Renal cortex interstitium (tissue), 11 donors: ENCODE results near the gene TCP11. TPM values are rescaled to one million over a fixed set of nuclear protein-coding genes. Genes with fewer than 3 reads are reported as not detected.
A peak's percentile ranks its signal among the peaks of the same experiment; 100 is the strongest.
"Not testable (repeated sequence)": the region's sequence is repeated elsewhere in the genome, so short reads cannot be mapped to it uniquely, and the experiment has no call there.

Experiments used
- DNase-seq, 11 donors: peaks; one replicate each; pipeline ENCODE4 v3.0.0-alpha.2; 2013; ENCODE audit warnings: low read depth in 9 of 11, low spot score in 4 of 11; ENCODE audit errors: extremely low read depth in 1 of 11
- polyA plus RNA-seq, 3 donors: library from polyadenylated mRNA; unstranded; fragments of 120-200 nt; gene quantifications; one replicate each; pipeline ENCODE4 v1.2.1, GENCODE V29; 2013; ENCODE audit not compliant: insufficient read length in 3 of 3

The TCP11 gene
- polyA plus RNA-seq, 3 donors, result 1.8 to 3.2 (median 2.8) TPM

- DNase-seq, result no peak
Measured at GRCh38 chr6:35152067-35152707, 11.0 kb upstream of the TCP11 start.

GRCh38 chr6:35151466-35151865 is 10.3 kb upstream of the TCP11 start:
- DNase-seq, result no peak

DNA sequence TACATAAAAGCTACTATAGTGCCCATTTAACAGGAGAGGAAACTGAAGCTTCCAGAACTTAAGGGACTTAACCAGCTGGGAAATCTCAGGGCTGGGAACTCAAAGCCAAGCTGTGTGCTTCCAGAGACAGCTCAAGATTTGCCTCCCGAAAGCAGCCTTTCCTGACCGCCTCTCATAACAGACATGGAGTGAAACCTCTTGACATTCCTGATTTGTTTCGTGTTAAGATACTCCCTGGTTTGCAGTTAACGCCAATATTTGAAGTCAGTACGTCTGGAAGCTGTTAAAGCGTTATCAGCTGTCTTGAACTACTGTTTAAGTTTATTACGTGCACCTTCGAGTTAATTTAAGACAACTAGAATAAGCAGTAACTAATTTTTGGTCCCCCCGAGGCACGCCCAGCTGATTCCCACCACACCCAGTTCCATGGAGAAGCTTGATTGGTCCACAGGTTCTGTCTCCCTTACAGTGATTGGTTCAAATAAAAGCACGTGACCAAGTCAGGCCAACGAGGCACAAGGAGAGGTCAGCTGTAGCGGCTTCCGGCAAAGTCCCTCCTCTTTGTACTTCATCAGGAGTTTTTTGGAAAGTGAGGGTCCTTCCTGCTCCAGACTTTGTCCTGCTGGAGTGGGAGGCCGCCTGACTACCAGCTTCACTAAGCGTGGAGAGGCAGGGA is 8.9 kb upstream of the TCP11 start:
- no peak for DNase-seq

GRCh38 chr6:35148167-35148741 is 7.1 kb upstream of the TCP11 start:
- peak in 2 of 11 donors; percentile 67 to 86 for DNase-seq

- no peak for DNase-seq
Measured at GRCh38 chr6:35147486-35147885, 6.3 kb upstream of the TCP11 start.

DNA sequence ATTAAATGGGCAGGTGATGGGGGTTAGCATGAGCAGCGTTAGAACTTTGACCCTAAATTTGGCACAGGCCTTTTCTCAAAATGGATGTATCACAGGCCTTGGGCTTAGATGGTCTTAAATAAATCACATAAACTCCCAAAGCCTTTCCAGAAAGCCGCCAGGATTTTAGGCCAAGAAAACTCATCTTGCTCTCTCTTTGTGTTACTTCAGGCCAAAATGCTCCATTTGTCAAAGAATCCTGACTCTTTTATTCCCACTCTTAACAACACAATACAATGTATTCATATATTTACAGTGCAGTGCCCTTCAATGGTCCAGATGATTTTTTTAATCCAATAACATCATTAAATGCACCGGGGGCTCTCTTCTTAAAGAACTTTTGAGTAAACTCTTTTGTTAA is 5.9 kb upstream of the TCP11 start:
- DNase-seq, result no peak

DNA sequence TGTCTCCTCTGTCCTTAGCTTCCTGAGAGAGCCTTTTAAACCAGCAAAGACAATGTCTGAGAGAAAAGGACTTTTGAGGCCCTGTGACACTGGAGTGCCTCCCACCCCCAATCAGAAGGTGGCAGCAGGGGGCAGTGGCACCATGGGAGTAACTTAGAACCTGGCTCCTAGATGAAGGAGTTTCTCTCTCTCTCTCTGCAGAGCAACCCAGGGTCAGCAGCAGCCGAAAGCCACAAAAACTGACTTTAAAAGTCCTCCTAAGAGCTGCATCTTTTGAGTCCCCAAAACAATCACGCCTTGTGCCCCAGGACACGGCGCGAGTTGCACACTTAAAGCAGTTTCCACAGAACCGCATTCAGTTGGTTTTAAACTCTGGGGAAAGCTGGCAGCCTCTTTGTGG is 5.3 kb upstream of the TCP11 start:
- DNase-seq, result peak in 2 of 11 donors; percentile 57 to 58

GRCh38 chr6:35145757-35146156 is 4.6 kb upstream of the TCP11 start:
- no peak for DNase-seq

DNA sequence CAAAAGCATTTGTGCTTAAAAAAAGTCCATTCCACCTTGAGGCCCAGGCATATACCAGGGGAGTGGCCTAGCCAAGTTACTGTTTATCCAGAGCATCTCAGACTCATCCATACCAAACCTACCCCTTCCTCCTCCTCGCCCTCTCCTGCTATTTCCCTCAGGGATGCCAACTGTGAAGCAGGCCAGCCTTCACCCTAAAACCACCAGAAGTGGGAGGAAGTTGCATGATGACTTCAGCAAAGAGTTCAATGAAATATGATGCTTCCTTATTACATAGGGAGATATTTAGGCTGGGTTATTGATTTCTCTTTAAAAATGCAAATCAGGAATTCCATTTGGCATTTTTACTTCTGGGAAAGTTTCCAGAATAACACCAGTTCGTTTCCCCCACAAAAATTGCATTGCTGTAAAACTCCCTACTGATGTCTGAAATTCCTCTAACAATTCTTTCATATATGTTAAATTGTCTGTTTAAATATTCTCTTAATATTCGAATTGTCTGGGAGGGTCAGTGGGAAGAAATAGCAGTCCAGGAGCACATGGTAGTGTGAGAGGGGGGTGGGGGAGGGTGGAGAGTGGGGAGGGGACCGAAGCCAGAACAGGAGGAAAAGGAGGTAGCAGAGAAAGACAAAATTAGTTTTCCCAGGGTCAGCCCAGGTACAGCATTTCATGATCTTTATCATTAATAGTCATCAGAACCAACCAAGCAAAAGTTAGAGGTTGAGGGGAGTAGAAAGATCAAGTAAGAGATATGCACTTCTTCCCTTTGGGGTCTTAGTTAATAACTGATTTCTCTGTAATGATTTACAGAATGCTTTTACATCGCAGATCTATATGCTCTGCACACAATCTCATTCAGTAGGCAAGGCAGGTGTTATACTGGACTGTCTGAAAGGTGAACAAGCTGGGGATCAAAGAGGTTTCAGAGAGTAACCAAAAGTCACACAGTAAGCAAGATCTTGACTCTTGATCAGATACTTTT is 1.7 kb upstream of the TCP11 start:
- no peak for DNase-seq

DNA sequence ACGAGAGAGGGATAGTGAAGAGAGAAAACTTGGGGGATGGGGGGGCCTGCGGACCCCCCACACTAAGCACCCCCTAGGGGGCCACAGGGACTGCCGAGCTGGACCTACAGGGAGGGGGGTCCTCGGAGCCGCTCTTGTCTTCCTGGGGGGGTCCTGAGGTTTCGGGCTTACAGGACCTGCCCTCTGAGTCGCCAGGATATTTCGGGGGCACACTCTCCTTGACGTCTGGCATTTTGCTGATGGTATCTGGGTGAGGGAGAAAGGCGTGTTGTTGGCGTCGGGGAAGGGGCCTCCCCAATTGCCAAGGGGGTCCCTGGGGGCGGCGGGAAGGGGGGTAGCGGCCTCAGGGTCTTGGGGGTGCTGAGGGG is 516 bp downstream of the TCP11 start:
- no peak for DNase-seq

DNA sequence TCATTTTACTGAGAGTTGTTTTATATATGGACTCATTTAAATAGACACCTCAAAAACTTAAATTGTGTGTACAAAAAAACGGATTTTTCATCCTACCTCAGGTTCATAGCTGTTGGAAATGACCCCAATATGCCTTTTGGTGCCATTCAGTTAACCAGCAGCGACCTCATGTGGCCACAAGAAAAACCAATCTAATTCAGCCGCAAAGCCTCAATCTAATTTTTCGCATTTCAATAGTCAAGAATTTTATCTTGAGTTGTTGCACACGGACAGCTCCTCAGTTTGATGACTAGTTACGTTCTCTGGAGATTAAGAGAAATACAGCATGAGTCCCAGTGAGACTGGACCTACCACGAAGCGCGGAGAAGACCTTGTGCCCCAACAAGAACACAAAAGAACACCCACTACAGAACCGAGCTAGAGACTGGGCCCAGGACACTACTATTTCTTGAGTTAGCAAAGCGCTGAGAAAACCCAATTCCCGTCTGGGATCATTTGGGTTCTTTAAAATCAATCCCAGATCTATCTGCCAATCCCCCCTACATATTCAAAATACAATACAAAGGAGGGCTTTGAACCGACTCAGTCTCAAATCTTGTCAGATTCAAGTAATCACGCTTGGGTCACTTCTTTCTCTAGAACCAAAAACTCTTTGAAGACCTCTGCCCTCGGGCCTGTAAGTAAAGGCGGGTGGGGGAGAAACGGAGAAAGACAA is 1.1 kb downstream of the TCP11 start:
- peak in 4 of 11 donors; percentile 55 to 85 (median 75) for DNase-seq

- no peak for DNase-seq
Measured at GRCh38 chr6:35139470-35139869, 1.7 kb downstream of the TCP11 start.

- not testable (repeated sequence) for DNase-seq
Measured at GRCh38 chr6:35138191-35138590, 2.9 kb downstream of the TCP11 start.

- no peak for DNase-seq
Measured at GRCh38 chr6:35136185-35136584, 5.0 kb downstream of the TCP11 start.

GRCh38 chr6:35128496-35128895 is 12.6 kb downstream of the TCP11 start:
- DNase-seq, result no peak

DNA sequence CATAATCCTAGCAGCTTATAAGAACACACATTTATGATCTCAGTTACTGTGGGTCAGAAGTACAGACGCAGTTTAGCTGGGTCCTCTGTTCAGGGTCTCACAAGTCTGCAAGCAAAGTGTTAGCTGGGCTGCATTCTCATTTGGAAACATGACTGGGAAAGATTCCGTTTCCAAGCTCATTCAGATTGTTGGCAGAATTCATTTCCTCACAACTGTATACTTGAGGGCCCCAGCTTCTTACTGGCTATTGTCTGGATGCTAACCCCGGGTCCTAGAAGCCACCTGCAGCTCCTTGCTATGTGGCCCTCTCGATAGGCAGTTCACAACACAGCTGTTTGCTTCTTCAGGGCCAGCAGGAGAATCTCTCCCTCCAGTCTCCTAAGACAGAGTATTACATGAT is 13.1 kb downstream of the TCP11 start:
- no peak for DNase-seq

GRCh38 chr6:35124356-35124755 is 16.8 kb downstream of the TCP11 start:
- no peak for DNase-seq

GRCh38 chr6:35120746-35121145 is 20.4 kb downstream of the TCP11 start:
- DNase-seq, result no peak

DNA sequence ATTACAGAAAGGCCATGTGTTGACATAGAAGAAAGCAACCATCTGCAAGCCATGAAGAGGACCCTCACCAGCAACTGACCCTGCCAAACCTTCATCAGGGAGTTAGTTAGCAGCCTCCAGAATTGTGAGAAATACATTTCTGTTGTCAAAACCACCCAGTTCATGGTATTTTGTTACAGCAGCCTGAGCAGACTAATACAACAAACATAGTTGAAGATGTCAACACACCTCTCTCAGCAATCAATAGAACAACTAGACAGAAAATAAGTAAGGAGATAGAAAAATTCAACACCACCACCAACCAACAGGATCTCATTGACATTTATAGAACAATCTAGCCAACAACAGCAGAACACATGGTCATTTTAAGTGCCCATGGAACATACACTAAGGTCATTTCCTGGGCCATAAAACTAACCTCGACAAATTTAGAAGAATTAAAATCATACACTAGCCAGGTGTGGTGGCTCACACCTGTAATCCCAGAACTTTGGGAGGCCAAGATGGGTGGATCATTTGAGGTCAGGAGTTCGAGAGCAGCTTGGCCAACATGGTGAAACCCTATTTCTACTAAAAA is 32.7 kb downstream of the TCP11 start:
- DNase-seq, result no peak
